Nephron progenitor cell (in vitro differentiated cells): Measurements from ENCODE around the gene KCTD6.

Source experiments
- DNase-seq: peaks from one replicate; pipeline ENCODE4 v3.0.0; 2021
- H3K27ac Mint-ChIP-seq: 2 replicates; pipeline ENCODE4 v1.8.0; 2021; ENCODE audit warnings: mild to moderate bottlenecking, moderate library complexity, mixed read lengths
- H3K27me3 Mint-ChIP-seq: 2 replicates; pipeline ENCODE4 v1.8.0; 2021; ENCODE audit warnings: mild to moderate bottlenecking, low read depth, mixed read lengths; ENCODE audit not compliant: poor library complexity
- H3K36me3 Mint-ChIP-seq: 2 replicates; pipeline ENCODE4 v1.8.0; 2021; ENCODE audit warnings: low read depth, mixed read lengths
- H3K4me1 Mint-ChIP-seq: 2 replicates; pipeline ENCODE4 v1.8.0; 2021; ENCODE audit warnings: mixed read lengths
- H3K4me3 Mint-ChIP-seq: 2 replicates; pipeline ENCODE4 v1.8.0; 2021; ENCODE audit warnings: mild to moderate bottlenecking, moderate library complexity, mixed read lengths
- H3K9me3 Mint-ChIP-seq: 2 replicates; pipeline ENCODE4 v1.8.0; 2021; ENCODE audit warnings: mild to moderate bottlenecking, moderate library complexity, mixed read lengths
- CTCF ChIP-seq: fragments of 200-600 bp; sonication (generic); IDR thresholded peaks from 2 replicates; pipeline ENCODE4 v1.5.0; 2021; ENCODE audit warnings: antibody characterized with exemption

The KCTD6 gene

GRCh38 chr3:58471025-58471887 lies 20.6 kb upstream of the KCTD6 start:
- Mint-ChIP-seq H3K27me3 (no peaks in the 10 kb centered on the region), H3K9me3 (no peaks in the 10 kb centered on the region), H3K4me3 (peak overlapping the region; percentile 57), H3K4me1 (peaks cover 72% of the 10 kb centered on the region), H3K27ac (peak overlapping the region; percentile 94), H3K36me3 (no peaks in the 10 kb centered on the region)
- TF ChIP-seq CTCF: no peak
- peak; percentile 21 for DNase-seq

GRCh38 chr3:58473275-58473674 lies 18.6 kb upstream of the KCTD6 start:
- peak overlapping the region; percentile 97 for H3K27ac Mint-ChIP-seq
- H3K9me3 Mint-ChIP-seq: no peaks in the 10 kb centered on the region
- H3K27me3 Mint-ChIP-seq: no peaks in the 10 kb centered on the region
- H3K36me3 Mint-ChIP-seq: no peaks in the 10 kb centered on the region
- H3K4me3 Mint-ChIP-seq: no peak overlapping the region
- H3K4me1 Mint-ChIP-seq: peaks cover 72% of the 10 kb centered on the region
- no peak for DNase-seq
- no peak for TF ChIP-seq CTCF

DNA sequence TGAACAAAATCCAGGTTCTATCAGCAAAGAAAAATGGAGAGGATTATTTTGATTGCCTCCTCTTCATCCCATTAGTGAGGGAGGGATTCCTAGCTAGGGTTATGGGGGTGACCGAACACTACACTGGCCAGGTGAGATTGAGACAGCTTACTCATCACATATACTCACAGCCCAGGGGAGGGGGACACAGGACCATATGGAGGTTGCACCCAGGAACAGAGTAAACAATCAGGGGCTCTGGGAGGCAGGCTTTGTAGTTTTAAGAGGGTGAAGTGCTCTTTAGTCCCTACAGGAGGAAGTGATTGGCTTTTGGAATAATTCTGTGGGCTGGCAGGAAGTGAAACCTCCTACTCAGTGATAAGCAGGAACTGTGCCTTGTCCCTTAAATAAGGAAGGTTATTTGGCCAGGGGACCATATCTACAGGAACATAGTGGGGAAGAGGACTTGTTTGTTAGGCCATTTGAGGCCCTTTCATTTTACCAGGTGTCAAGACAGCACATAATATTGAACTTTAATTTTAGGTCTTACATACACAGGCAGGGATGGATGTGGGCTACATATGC lies 17.5 kb upstream of the KCTD6 start:
- no peak overlapping the region for H3K27ac Mint-ChIP-seq
- no peak overlapping the region for H3K4me3 Mint-ChIP-seq
- peaks cover 7% of the 10 kb centered on the region for H3K9me3 Mint-ChIP-seq
- no peak for DNase-seq
- TF ChIP-seq CTCF: no peak
- H3K27me3 Mint-ChIP-seq: no peaks in the 10 kb centered on the region
- H3K4me1 Mint-ChIP-seq: peaks cover 63% of the 10 kb centered on the region
- peaks cover 5% of the 10 kb centered on the region for H3K36me3 Mint-ChIP-seq

DNA sequence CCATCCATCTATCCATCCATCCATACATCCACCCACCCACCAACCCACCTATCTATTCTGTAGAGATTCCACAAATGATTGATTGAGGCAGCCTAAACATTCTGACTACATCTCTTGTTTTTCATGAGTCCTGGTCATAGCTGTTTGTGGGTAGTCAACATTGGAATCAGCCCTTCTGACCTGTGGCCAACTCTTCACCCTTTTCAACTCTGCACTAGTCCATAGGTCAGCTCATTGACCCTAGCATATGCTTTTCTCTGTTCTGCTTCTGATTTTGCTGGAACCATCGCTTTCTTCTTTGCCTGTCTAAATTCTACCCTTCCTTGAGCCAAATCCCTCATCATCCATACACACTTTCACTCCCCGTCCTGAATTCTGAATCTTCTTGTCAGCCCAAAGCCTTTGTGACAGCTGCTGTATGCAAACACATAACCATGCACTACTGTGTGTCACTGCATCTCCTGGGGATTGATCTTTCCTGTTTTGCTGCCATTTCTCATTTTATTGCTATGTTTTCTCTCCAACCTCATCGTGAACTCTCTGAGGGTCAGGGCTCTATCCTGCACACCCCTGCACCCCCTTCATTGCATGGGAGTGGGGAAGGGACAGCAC lies 16.8 kb upstream of the KCTD6 start:
- Mint-ChIP-seq H3K9me3 (peaks cover 13% of the 10 kb centered on the region), H3K4me1 (peaks cover 57% of the 10 kb centered on the region), H3K4me3 (peak overlapping the region; percentile 0), H3K27ac (peak overlapping the region; percentile 11), H3K27me3 (no peaks in the 10 kb centered on the region), H3K36me3 (peaks cover 5% of the 10 kb centered on the region)
- DNase-seq: no peak
- TF ChIP-seq CTCF: no peak

GRCh38 chr3:58478781-58479180 lies 13.1 kb upstream of the KCTD6 start:
- no peak for DNase-seq
- peaks cover 36% of the 10 kb centered on the region for H3K4me1 Mint-ChIP-seq
- H3K27ac Mint-ChIP-seq: no peak overlapping the region
- H3K9me3 Mint-ChIP-seq: peaks cover 17% of the 10 kb centered on the region
- H3K27me3 Mint-ChIP-seq: peaks cover 4% of the 10 kb centered on the region
- H3K36me3 Mint-ChIP-seq: peaks cover 5% of the 10 kb centered on the region
- TF ChIP-seq CTCF: no peak
- no peak overlapping the region for H3K4me3 Mint-ChIP-seq
